Measurements from ENCODE around the gene NPB. TPM values are rescaled to one million over a fixed set of nuclear protein-coding genes. Genes with fewer than 3 reads are reported as not detected.

Gene NPB
- total and polyA plus RNA-seq, 2 donors (not counting 1 experiment from before 2014, with no cell fraction given), result 0.44 TPM; not detected in 1

DNA sequence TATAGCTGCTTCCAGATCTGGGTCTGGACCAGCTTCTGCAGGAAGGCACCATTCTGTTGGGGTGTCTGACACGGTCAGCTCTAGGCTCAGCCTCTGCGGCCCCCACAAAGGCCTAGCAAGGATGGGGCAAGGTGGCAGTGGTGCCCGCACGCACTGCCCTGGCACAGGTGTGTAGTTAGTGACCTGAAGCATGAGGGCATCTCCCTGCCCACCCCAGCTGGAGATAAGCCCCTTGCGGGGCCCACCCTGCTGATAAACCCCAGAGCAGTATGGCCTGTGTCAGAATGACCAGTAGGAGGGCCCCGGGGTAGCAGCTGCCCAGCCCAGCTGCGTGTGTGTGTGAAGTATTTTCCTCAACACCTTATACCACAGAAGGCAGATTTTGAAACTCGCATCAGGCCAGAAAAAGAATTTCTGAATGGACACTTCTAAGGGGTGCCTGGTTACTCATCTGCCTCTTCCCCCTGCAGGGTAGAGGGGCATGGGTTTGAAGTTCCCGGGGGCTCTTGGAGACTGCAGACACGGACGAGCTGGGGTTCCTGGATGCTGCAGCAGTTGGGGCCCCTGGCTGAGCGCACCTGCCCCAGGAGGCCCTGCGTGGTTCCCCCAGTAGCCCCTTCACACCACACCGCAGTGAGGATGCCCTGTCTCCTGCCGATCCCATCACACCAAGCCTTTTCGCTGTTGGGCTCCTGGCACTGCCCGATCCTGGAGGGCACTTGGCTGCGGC lies 35.4 kb upstream of the NPB start:
- WGBS (ENCODE audit: insufficient coverage), result 72% methylated on average over 13 of the region's 18 CpGs
- H3K4me3 Mint-ChIP-seq, result no peak overlapping the region
- peaks cover 32% of the 10 kb centered on the region for H3K4me1 Mint-ChIP-seq
- ChIA-PET POLR2A (no interaction called here), CTCF (interaction anchor here (1.2 kb wide), 1 partner anchor 155 kb away, joined by 4 read pairs; no protein-coding TSS in a partner anchor)
- intact Hi-C loops (cut with micrococcal nuclease), result loop anchor here (10.0 kb wide), 1 partner anchor 428 kb away; no protein-coding TSS in a partner anchor
- no peak for TF ChIP-seq EZH2 (IDR thresholded peaks at IDR 0.05; ENCODE audit: borderline replicate concordance, insufficient read depth, low read depth, low read length, poor library complexity, severe bottlenecking)
- TF ChIP-seq, protein P1, sequence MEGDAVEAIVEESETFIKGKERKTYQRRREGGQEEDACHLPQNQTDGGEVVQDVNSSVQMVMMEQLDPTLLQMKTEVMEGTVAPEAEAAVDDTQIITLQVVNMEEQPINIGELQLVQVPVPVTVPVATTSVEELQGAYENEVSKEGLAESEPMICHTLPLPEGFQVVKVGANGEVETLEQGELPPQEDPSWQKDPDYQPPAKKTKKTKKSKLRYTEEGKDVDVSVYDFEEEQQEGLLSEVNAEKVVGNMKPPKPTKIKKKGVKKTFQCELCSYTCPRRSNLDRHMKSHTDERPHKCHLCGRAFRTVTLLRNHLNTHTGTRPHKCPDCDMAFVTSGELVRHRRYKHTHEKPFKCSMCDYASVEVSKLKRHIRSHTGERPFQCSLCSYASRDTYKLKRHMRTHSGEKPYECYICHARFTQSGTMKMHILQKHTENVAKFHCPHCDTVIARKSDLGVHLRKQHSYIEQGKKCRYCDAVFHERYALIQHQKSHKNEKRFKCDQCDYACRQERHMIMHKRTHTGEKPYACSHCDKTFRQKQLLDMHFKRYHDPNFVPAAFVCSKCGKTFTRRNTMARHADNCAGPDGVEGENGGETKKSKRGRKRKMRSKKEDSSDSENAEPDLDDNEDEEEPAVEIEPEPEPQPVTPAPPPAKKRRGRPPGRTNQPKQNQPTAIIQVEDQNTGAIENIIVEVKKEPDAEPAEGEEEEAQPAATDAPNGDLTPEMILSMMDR (IDR thresholded peaks at IDR 0.05), result no peak
- H3K9ac ChIP-seq (ENCODE audit: low read length), result no peak overlapping the region
- H3K36me3 ChIP-seq (replicated peaks in 1 of 2; ENCODE audit: control extremely low read depth in 1 of 2, control insufficient read depth in 1 of 2, extremely low read depth in 1 of 2, insufficient read depth in 2 of 2, low read length in 1 of 2), result peaks cover 1 to 27% of the 10 kb centered on the region in 2 experiments
- peaks cover 55% of the 10 kb centered on the region for H3K79me2 ChIP-seq (ENCODE audit: control insufficient read depth, insufficient read depth, low read length)
- H3K27ac ChIP-seq (ENCODE audit: low read length in 2 of 2), result peak overlapping the region in 1 of 2 donors; percentile 19
- no peak for ATAC-seq (ENCODE audit: low read depth)
- peak; percentile 41 for DNase-seq
- peak overlapping the region; percentile 5 for H3K4me2 ChIP-seq (replicated peaks; ENCODE audit: low read depth, low read length, poor library complexity, severe bottlenecking)
- H3K27me3 ChIP-seq (replicated peaks in 1 of 4; ENCODE audit: control extremely low read depth in 1 of 4, control insufficient read depth in 3 of 4, insufficient read depth in 4 of 4, low read length in 3 of 4), result no peaks in the 10 kb centered on the region
- H3K9me3 ChIP-seq (ENCODE audit: control extremely low read depth in 1 of 3, control insufficient read depth in 2 of 3, insufficient read depth in 1 of 3, low read length in 2 of 3), result no peaks in the 10 kb centered on the region
- no peaks in the 10 kb centered on the region for H3K9me3 Mint-ChIP-seq (ENCODE audit: insufficient read depth)
- peaks cover 16 to 29% of the 10 kb centered on the region in 2 donors for H3K4me1 ChIP-seq (ENCODE audit: control insufficient read depth in 2 of 2, insufficient read depth in 2 of 2, low read length in 2 of 2)
- peak overlapping the region; percentile 26 for H3K27ac Mint-ChIP-seq
- no peak overlapping the region for H3K4me3 ChIP-seq (ENCODE audit: control extremely low read depth in 1 of 5, extremely low read depth in 1 of 5, insufficient read depth in 1 of 5, low read depth in 2 of 5, low read length in 4 of 5)
- no peaks in the 10 kb centered on the region for H3K27me3 Mint-ChIP-seq
- no peak overlapping the region for H2AFZ ChIP-seq (ENCODE audit: insufficient read depth, low read depth, low read length, poor library complexity, severe bottlenecking)
- peaks cover 66% of the 10 kb centered on the region for H4K20me1 ChIP-seq (ENCODE audit: control insufficient read depth, insufficient read depth, low read length, poor library complexity, severe bottlenecking)

Measured in B cell (primary cell).